ENCODE results near the gene YY1. TPM values are rescaled to one million over a fixed set of nuclear protein-coding genes. Genes with fewer than 3 reads are reported as not detected.

Gene YY1
- total RNA-seq, 1 donor from 2014 or later = 39.7 TPM

DNA sequence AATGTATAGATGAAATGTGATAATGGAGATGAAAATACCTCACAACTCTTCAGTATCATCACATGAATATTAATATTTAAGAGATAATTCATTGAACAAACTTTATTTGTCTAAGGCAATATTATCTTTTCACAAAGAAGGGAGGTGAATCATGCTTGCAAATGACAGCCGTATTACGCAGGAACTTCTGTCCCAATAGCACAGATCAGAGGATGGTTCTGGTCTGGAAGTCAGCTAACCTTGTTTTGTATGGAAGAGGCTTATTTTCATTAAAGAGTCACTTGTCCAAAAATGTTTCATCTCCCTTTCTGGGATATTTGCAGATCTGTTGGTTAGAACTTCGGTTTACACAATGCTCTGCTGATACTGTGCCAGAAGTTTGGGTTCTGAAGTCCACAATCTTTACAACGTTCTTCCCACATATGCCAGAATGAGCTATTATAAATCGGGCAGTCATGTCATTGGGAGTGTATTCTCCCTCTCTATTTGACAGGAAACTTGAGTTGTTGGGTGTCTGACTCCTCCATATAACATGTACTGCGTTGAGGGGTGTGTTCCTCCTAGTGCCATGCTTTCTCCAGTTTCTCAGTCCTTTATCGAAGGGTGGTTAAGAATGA is 29.8 kb downstream of the YY1 start:
- Histone ChIP-seq H3K36me3 (ENCODE audit: control insufficient read depth in 3 of 3, insufficient read depth in 3 of 3, low read length in 3 of 3) (peaks cover 0 to 5% (median 4%) of the 10 kb centered on the region in 3 donors), H3K27ac (ENCODE audit: low read depth, low read length) (no peak overlapping the region), H3K4me3 (ENCODE audit: low read length in 3 of 3) (no peak overlapping the region), H3K9ac (ENCODE audit: low read depth in 1 of 3, low read length in 3 of 3) (no peak overlapping the region), H3K9me3 (ENCODE audit: control insufficient read depth in 3 of 3, low read length in 3 of 3) (no peaks in the 10 kb centered on the region), H3K4me1 (ENCODE audit: control insufficient read depth in 3 of 3, insufficient read depth in 3 of 3, low read length in 3 of 3) (peaks cover 3 to 15% (median 4%) of the 10 kb centered on the region in 3 donors), H3K27me3 (ENCODE audit: control insufficient read depth in 3 of 3, insufficient read depth in 3 of 3, low read length in 3 of 3) (no peaks in the 10 kb centered on the region)

DNA sequence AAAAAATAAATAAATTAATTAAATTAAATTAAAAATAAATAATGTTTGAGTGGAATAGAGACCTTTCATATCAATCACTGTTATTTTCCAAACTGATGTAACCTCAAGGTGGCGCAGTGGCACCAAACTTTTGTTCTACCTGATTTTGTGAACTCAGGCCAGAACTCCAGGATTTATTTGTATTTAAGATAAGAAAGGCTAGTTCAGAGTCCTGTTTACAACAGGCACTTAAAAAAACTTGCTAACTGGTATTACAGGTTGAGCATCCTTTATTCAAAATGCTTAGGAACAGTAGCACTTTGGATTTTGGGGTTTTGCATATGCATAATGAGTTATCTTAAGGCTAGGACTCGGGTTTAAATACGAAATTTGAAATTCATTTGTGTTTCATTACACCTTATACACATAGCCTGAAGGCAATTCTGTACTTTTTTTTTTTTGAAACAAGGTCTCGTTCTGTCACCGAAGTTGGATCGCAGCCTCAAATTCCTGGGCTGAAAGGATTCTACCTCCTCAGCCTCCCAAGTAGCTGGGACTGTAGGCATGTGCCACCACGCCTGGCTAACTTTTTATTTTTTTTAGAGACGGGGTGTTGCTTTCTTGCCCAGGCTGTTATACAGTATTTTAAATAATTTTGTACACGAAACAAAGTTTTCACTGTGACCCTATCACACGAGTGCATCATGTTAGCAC is 32.4 kb downstream of the YY1 start:
- Histone ChIP-seq H3K9ac (ENCODE audit: low read depth in 1 of 3, low read length in 3 of 3) (no peak overlapping the region), H3K27me3 (ENCODE audit: control insufficient read depth in 3 of 3, insufficient read depth in 3 of 3, low read length in 3 of 3) (no peaks in the 10 kb centered on the region), H3K4me1 (ENCODE audit: control insufficient read depth in 3 of 3, insufficient read depth in 3 of 3, low read length in 3 of 3) (peaks cover 3 to 9% (median 4%) of the 10 kb centered on the region in 3 donors), H3K27ac (ENCODE audit: low read depth, low read length) (no peak overlapping the region), H3K36me3 (ENCODE audit: control insufficient read depth in 3 of 3, insufficient read depth in 3 of 3, low read length in 3 of 3) (peaks cover under 1 to 5% (median 1%) of the 10 kb centered on the region in 3 donors), H3K4me3 (ENCODE audit: low read length in 3 of 3) (no peak overlapping the region), H3K9me3 (ENCODE audit: control insufficient read depth in 3 of 3, low read length in 3 of 3) (no peaks in the 10 kb centered on the region)

DNA sequence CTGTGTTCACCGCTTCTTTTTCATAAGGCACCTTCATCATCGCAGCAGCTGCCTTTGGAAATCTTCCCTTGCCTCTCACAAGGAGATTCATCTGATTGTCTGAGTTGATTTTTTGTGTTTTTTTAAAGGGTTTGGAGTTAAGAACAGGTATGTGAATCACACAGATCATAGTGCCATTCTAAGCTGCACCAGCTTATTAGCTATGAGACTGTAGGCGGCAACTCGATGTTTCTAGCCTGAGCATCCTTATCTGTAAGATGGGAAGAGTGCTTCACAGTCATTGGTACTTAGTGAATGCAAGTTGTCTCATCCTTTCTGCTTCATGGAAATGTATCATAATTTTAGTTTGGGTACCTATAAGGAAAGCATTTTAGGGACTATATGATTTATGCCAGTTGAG is 35.3 kb downstream of the YY1 start:
- no peak overlapping the region for H3K27ac ChIP-seq (ENCODE audit: low read depth, low read length)
- H3K4me3 ChIP-seq (ENCODE audit: low read length in 3 of 3) = no peak overlapping the region
- peaks cover 4 to 14% (median 10%) of the 10 kb centered on the region in 3 donors for H3K36me3 ChIP-seq (ENCODE audit: control insufficient read depth in 3 of 3, insufficient read depth in 3 of 3, low read length in 3 of 3)
- H3K9me3 ChIP-seq (ENCODE audit: control insufficient read depth in 3 of 3, low read length in 3 of 3) = no peaks in the 10 kb centered on the region
- no peaks in the 10 kb centered on the region for H3K27me3 ChIP-seq (ENCODE audit: control insufficient read depth in 3 of 3, insufficient read depth in 3 of 3, low read length in 3 of 3)
- H3K4me1 ChIP-seq (ENCODE audit: control insufficient read depth in 3 of 3, insufficient read depth in 3 of 3, low read length in 3 of 3) = peaks cover 0 to 8% (median 4%) of the 10 kb centered on the region in 3 donors
- no peak overlapping the region for H3K9ac ChIP-seq (ENCODE audit: low read depth in 1 of 3, low read length in 3 of 3)

DNA sequence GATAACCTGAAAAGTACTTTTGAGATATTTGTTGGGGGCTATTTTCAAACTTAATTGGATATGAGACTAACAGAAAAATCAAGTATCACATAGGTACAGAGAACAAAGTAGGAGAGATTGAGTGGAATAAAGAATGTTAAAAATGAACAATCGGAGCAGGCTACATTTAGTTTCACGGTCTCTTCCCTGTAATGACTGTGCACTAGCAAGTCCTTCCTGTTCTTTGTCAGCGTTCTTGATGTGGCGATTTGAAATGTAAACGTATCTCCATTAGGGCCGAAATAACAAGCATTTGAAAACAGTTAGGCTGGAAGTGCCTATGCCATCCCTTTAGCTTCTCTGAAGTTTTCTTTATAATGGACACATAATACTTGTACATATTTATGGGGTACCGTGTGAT is 36.3 kb downstream of the YY1 start:
- H3K4me3 ChIP-seq (ENCODE audit: low read length in 3 of 3) = no peak overlapping the region
- H3K9me3 ChIP-seq (ENCODE audit: control insufficient read depth in 3 of 3, low read length in 3 of 3) = no peaks in the 10 kb centered on the region
- H3K36me3 ChIP-seq (ENCODE audit: control insufficient read depth in 3 of 3, insufficient read depth in 3 of 3, low read length in 3 of 3) = peaks cover 4 to 14% (median 10%) of the 10 kb centered on the region in 3 donors
- H3K9ac ChIP-seq (ENCODE audit: low read depth in 1 of 3, low read length in 3 of 3) = no peak overlapping the region
- H3K27me3 ChIP-seq (ENCODE audit: control insufficient read depth in 3 of 3, insufficient read depth in 3 of 3, low read length in 3 of 3) = no peaks in the 10 kb centered on the region
- peaks cover 0 to 12% (median 9%) of the 10 kb centered on the region in 3 donors for H3K4me1 ChIP-seq (ENCODE audit: control insufficient read depth in 3 of 3, insufficient read depth in 3 of 3, low read length in 3 of 3)
- no peak overlapping the region for H3K27ac ChIP-seq (ENCODE audit: low read depth, low read length)

DNA sequence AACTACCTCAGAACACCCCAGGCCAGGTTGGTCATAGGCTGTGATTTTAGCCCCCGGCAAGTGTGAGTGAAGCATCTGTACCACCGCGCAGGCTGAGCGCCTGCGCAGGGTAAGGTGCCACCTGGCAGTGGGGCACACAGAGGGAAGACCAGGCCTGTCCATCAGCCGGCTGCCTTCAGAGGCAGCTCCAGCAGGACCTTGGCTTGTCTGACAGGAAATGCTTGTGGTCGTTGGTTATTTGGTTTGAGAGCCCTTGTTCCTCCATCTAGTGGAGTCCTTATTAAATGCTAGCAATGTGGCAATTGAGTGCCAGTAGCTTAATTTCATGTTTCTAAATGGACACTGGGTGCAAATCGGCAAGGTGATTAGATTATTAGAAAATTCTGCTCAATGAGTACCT is 39.8 kb downstream of the YY1 start:
- peaks cover 5 to 14% (median 10%) of the 10 kb centered on the region in 3 donors for H3K36me3 ChIP-seq (ENCODE audit: control insufficient read depth in 3 of 3, insufficient read depth in 3 of 3, low read length in 3 of 3)
- H3K27ac ChIP-seq (ENCODE audit: low read depth, low read length) = no peak overlapping the region
- peaks cover 9 to 23% (median 18%) of the 10 kb centered on the region in 3 donors for H3K4me1 ChIP-seq (ENCODE audit: control insufficient read depth in 3 of 3, insufficient read depth in 3 of 3, low read length in 3 of 3)

DNA sequence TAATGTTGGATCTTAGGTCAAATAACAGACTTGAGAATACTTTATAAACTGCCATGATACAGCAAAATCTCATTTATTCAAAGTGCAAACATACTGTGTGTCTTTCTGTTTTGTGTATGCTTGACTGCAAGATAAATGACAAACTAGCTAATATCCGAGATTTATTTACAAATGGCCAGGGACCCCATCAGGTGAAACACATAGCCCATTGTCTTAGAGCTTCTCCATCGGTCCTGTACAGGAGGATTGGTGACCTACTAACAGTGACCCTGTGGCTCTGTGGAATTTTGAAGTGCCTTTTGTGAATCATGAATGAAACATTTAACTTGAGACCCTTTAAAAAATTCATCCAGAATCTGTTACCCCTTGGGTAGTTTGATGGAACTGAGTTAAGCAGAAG is 40.2 kb downstream of the YY1 start:
- no peak overlapping the region for H3K4me3 ChIP-seq (ENCODE audit: low read length in 3 of 3)
- no peak overlapping the region for H3K9ac ChIP-seq (ENCODE audit: low read depth in 1 of 3, low read length in 3 of 3)
- H3K9me3 ChIP-seq (ENCODE audit: control insufficient read depth in 3 of 3, low read length in 3 of 3) = no peaks in the 10 kb centered on the region
- peaks cover 9 to 23% (median 18%) of the 10 kb centered on the region in 3 donors for H3K4me1 ChIP-seq (ENCODE audit: control insufficient read depth in 3 of 3, insufficient read depth in 3 of 3, low read length in 3 of 3)
- no peaks in the 10 kb centered on the region for H3K27me3 ChIP-seq (ENCODE audit: control insufficient read depth in 3 of 3, insufficient read depth in 3 of 3, low read length in 3 of 3)
- peaks cover 5 to 14% (median 10%) of the 10 kb centered on the region in 3 donors for H3K36me3 ChIP-seq (ENCODE audit: control insufficient read depth in 3 of 3, insufficient read depth in 3 of 3, low read length in 3 of 3)
- no peak overlapping the region for H3K27ac ChIP-seq (ENCODE audit: low read depth, low read length)

More for the DNA sequence above, 39.8 kb downstream of the YY1 start:
- H3K4me3 ChIP-seq (ENCODE audit: low read length in 3 of 3) = no peak overlapping the region
- H3K9ac ChIP-seq (ENCODE audit: low read depth in 1 of 3, low read length in 3 of 3) = no peak overlapping the region
- H3K9me3 ChIP-seq (ENCODE audit: control insufficient read depth in 3 of 3, low read length in 3 of 3) = no peaks in the 10 kb centered on the region
- no peaks in the 10 kb centered on the region for H3K27me3 ChIP-seq (ENCODE audit: control insufficient read depth in 3 of 3, insufficient read depth in 3 of 3, low read length in 3 of 3)

DNA sequence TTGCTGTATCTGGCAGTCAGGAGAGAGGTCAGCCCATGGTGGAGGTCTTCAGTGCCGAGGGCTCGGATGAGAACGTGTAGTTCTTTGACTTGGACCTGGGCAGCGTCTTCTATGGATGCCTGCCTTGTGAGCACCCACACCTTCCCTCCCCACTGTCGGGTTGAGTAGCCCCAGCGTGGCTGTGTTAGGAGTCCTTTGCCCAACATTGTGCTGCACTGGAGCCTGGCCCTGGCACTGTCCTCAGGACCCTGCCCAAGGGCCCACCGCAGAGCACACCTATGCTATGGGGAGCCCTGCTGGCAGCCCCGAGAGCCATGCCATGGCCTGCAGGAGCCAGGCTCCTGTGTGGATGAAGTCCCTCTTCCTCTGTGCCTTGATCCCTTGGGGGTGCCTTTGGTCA is 40.6 kb downstream of the YY1 start:
- peak overlapping the region in 1 of 3 donors; percentile 11 for H3K9ac ChIP-seq (ENCODE audit: low read depth in 1 of 3, low read length in 3 of 3)
- H3K36me3 ChIP-seq (ENCODE audit: control insufficient read depth in 3 of 3, insufficient read depth in 3 of 3, low read length in 3 of 3) = peaks cover 5 to 14% (median 10%) of the 10 kb centered on the region in 3 donors
- no peak overlapping the region for H3K4me3 ChIP-seq (ENCODE audit: low read length in 3 of 3)
- peaks cover 9 to 25% (median 20%) of the 10 kb centered on the region in 3 donors for H3K4me1 ChIP-seq (ENCODE audit: control insufficient read depth in 3 of 3, insufficient read depth in 3 of 3, low read length in 3 of 3)
- H3K9me3 ChIP-seq (ENCODE audit: control insufficient read depth in 3 of 3, low read length in 3 of 3) = no peaks in the 10 kb centered on the region
- no peak overlapping the region for H3K27ac ChIP-seq (ENCODE audit: low read depth, low read length)
- no peaks in the 10 kb centered on the region for H3K27me3 ChIP-seq (ENCODE audit: control insufficient read depth in 3 of 3, insufficient read depth in 3 of 3, low read length in 3 of 3)

DNA sequence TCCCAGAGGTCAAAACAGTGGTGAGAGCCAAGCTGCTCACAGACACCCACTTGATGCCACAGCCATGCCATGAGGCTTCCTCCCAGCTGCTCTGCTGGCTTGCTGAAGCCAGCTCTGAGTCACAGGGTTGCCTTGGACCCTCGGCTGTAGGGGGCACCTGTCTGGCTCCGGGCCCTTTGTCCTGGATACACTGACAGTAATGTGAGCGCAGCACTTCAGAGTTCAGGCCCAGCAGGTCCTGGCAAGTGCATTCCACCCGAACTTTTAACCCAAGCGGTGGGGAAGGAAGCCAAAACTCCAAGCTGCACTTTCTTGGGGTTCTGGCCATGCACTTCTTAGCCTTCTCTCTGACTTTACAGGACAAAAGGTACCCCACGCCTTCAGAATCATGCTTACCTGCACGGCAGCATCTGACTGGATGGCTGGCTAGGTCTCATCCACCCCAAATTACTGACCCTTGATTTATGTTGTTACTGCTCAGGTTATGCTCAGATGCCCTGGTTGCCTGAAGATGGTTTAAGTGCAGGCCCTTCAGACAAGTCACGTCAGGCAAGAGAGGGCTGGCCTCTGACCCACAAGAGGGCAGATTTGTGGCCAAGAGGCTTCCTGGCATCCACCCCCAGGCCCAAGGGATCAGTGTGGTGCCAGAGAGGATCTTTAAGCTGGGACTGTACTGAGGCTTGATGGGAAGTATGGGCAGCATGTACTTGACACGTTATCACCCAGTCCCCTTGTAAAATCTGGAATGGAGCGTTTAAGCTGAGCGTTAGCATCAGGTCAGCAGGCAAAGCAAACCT is 42.5 kb downstream of the YY1 start:
- peaks cover 4 to 8% (median 8%) of the 10 kb centered on the region in 3 donors for H3K36me3 ChIP-seq (ENCODE audit: control insufficient read depth in 3 of 3, insufficient read depth in 3 of 3, low read length in 3 of 3)
- no peak overlapping the region for H3K4me3 ChIP-seq (ENCODE audit: low read length in 3 of 3)
- peaks cover 16 to 41% (median 29%) of the 10 kb centered on the region in 3 donors for H3K4me1 ChIP-seq (ENCODE audit: control insufficient read depth in 3 of 3, insufficient read depth in 3 of 3, low read length in 3 of 3)
- no peaks in the 10 kb centered on the region for H3K27me3 ChIP-seq (ENCODE audit: control insufficient read depth in 3 of 3, insufficient read depth in 3 of 3, low read length in 3 of 3)
- H3K9ac ChIP-seq (ENCODE audit: low read depth in 1 of 3, low read length in 3 of 3) = peak overlapping the region in 2 of 3 donors; percentile 30 to 57
- no peaks in the 10 kb centered on the region for H3K9me3 ChIP-seq (ENCODE audit: control insufficient read depth in 3 of 3, low read length in 3 of 3)
- H3K27ac ChIP-seq (ENCODE audit: low read depth, low read length) = no peak overlapping the region

DNA sequence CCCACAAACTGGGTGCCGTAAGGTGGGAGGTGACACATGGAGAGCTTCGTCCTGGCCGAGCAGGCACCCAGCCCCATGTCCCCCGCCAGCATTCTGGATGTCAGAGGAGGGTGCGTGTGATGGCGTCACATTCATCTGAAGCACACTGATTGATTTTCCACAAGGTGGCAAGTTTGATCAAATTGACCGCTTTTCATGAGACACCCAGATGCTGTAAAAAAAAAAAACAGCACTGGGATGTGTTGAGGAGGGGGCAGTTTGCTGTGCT is 43.1 kb downstream of the YY1 start:
- no peak overlapping the region for H3K27ac ChIP-seq (ENCODE audit: low read depth, low read length)
- no peaks in the 10 kb centered on the region for H3K9me3 ChIP-seq (ENCODE audit: control insufficient read depth in 3 of 3, low read length in 3 of 3)
- peak overlapping the region in 1 of 3 donors; percentile 57 for H3K9ac ChIP-seq (ENCODE audit: low read depth in 1 of 3, low read length in 3 of 3)
- H3K36me3 ChIP-seq (ENCODE audit: control insufficient read depth in 3 of 3, insufficient read depth in 3 of 3, low read length in 3 of 3) = peaks cover 2 to 6% (median 4%) of the 10 kb centered on the region in 3 donors
- H3K4me3 ChIP-seq (ENCODE audit: low read length in 3 of 3) = no peak overlapping the region
- no peaks in the 10 kb centered on the region for H3K27me3 ChIP-seq (ENCODE audit: control insufficient read depth in 3 of 3, insufficient read depth in 3 of 3, low read length in 3 of 3)
- H3K4me1 ChIP-seq (ENCODE audit: control insufficient read depth in 3 of 3, insufficient read depth in 3 of 3, low read length in 3 of 3) = peaks cover 20 to 47% (median 34%) of the 10 kb centered on the region in 3 donors

Data from skeletal muscle tissue (tissue), 4 donors.